ENCODE results near the gene NMD3.

DNA sequence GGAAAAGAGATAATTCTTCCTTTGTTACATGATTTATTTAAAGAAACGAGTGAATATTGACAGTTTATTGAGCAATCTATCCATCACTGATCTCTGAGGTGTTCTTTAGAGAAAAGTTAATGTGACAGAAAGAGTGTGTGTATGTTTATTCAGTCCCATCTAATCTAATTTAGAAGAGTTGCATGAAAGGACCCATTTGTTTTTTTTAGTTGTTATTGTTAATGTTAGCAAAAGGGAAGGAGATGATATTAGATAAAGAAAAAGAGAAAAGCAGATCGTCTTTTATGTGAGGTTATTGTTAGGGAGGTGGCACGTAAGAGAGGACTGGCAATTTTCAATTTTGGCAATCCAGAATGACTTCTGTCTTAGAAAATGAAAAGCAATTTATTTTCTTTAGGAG, 46.5 kb downstream of the NMD3 start:
- TF ChIP-seq ZNF274 (IDR thresholded peaks at IDR 0.05; ENCODE audit: low read depth, low read length) (no peak), YY1 (IDR thresholded peaks at IDR 0.05; ENCODE audit: insufficient read depth, insufficient read length) (no peak)
